K562 (cell line): ENCODE data around the gene SLC49A4. TPM values are rescaled to one million over a fixed set of nuclear protein-coding genes. Genes with fewer than 3 reads are reported as not detected.

Experiments used
- HDAC1 ChIP-seq, 2 experiments: fragments of 450-650 bp; IDR thresholded peaks; 2 replicates each; pipeline ENCODE4 v1.6.1; 2016 to 2017; ENCODE audit warnings: inconsistent platforms in 1 of 2, mild to moderate bottlenecking in 1 of 2, moderate library complexity in 1 of 2
- HNRNPUL1 ChIP-seq: fragments of 200-400 bp; formaldehyde crosslinking; IDR thresholded peaks from 2 replicates; pipeline ENCODE4 v1.6.1; 2017; ENCODE audit warnings: low read length
- NBN ChIP-seq: fragments of 450-650 bp; IDR thresholded peaks from 2 replicates; pipeline ENCODE4 v1.6.1; 2016; ENCODE audit warnings: low read depth, mild to moderate bottlenecking
- PHF20 ChIP-seq: fragments of 450-650 bp; IDR thresholded peaks from 2 replicates; pipeline ENCODE4 v1.6.1; 2018; ENCODE audit not compliant: partially characterized antibody
- PTRF ChIP-seq: fragments of 450-650 bp; IDR thresholded peaks from 2 replicates; pipeline ENCODE4 v1.6.1; 2016; ENCODE audit warnings: mild to moderate bottlenecking, missing genetic modification characterization, missing compliant biosample characterization
- SRSF1 ChIP-seq: fragments of 200-400 bp; formaldehyde crosslinking; IDR thresholded peaks from 2 replicates; pipeline ENCODE4 v1.6.1; 2017; ENCODE audit warnings: mild to moderate bottlenecking, low read depth, low read length, moderate library complexity
- TCF3 ChIP-seq: sonication (generic); formaldehyde crosslinking; IDR thresholded peaks from 2 replicates; pipeline ENCODE4 v1.4.0; 2020; ENCODE audit warnings: mild to moderate bottlenecking, missing genetic modification reagents
- ZNF668 ChIP-seq: fragments of 250-450 bp; sonication (Bioruptor Pico); IDR thresholded peaks from 2 replicates; pipeline ENCODE4 v1.8.0; 2022; ENCODE audit warnings: mild to moderate bottlenecking, inconsistent platforms
- polyA plus RNA-seq, 8 experiments: library from polyadenylated mRNA; depleted of rRNA in 4 of 8; stranded (reverse) in 5 of 8; unstranded in 3 of 8; fragments of >200 nt; fragmentation: Nextera tagmentation in 2 of 8; fragmentation: Illumina TruSeq in 1 of 8; extraction: Ambion mirVana in 2 of 8; extraction: Trizol in 1 of 8; gene quantifications; 2 replicates each; pipeline versions ENCODE4 v1.2.1 to v1.2.3, GENCODE V29; 2011 to 2014; ENCODE audit warnings: inconsistent platforms in 1 of 8, missing spikeins in 1 of 8
- total RNA-seq, 7 experiments: library from RNA; depleted of rRNA in 6 of 7; stranded (reverse); fragments of >200 nt in 6 of 7; fragmentation: Illumina TruSeq in 2 of 7; extraction: Trizol in 2 of 7; gene quantifications; 2 replicates each; pipeline versions ENCODE4 v1.2.1 to v1.2.3, GENCODE V29; 2011 to 2021; ENCODE audit warnings: low replicate concordance in 1 of 7
- TF ChIP-seq, protein P1 (sequence below): fragments of 250-450 bp; sonication (Bioruptor Pico); IDR thresholded peaks from 2 replicates; pipeline ENCODE4 v1.8.0; 2022; ENCODE audit warnings: inconsistent platforms, mild to moderate bottlenecking, moderate library complexity, borderline replicate concordance
- TF ChIP-seq, protein P2 (sequence below): fragments of 250-450 bp; sonication (Bioruptor Pico); IDR thresholded peaks from 2 replicates; pipeline ENCODE4 v1.4.0; 2020; ENCODE audit warnings: mild to moderate bottlenecking, moderate library complexity

SLC49A4 gene
- total and polyA plus RNA-seq, 9 of the 15 experiments (the other 6 are each of a cell fraction or from before 2014, with no cell fraction given), result 0.15 to 1.3 (median 0.83) TPM

DNA sequence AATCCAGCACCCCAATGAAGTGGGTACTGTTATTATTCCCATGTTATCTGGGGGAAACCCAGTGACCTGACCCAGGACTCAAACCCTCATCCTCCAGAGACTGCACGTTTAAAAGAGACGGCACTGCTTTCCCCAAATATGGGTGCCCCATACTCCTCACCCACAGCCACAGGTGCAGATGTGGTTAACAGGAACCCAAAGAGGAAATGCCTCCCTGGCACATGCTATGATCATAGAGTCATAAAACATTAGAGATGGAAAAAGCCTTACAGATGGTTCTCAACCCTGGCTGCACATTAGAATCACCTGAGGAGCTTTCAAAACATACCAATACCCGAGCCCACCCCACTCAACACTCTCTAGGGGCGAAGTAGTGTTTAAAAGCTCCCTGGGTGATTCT lies 121.2 kb downstream of the SLC49A4 start (continued):
- TF ChIP-seq HNRNPUL1 (no peak), HDAC1 (IDR thresholded peaks at IDR 0.05) (no peak), NBN (no peak), PTRF (tag) (no peak), ZNF668 (CRISPR knock-in tag) (no peak), TCF3 (CRISPR knock-in tag) (no peak), PHF20 (no peak), SRSF1 (no peak)
- TF ChIP-seq, protein P1, sequence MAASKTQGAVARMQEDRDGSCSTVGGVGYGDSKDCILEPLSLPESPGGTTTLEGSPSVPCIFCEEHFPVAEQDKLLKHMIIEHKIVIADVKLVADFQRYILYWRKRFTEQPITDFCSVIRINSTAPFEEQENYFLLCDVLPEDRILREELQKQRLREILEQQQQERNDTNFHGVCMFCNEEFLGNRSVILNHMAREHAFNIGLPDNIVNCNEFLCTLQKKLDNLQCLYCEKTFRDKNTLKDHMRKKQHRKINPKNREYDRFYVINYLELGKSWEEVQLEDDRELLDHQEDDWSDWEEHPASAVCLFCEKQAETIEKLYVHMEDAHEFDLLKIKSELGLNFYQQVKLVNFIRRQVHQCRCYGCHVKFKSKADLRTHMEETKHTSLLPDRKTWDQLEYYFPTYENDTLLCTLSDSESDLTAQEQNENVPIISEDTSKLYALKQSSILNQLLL (CRISPR knock-in tag), result no peak
- TF ChIP-seq, protein P2, sequence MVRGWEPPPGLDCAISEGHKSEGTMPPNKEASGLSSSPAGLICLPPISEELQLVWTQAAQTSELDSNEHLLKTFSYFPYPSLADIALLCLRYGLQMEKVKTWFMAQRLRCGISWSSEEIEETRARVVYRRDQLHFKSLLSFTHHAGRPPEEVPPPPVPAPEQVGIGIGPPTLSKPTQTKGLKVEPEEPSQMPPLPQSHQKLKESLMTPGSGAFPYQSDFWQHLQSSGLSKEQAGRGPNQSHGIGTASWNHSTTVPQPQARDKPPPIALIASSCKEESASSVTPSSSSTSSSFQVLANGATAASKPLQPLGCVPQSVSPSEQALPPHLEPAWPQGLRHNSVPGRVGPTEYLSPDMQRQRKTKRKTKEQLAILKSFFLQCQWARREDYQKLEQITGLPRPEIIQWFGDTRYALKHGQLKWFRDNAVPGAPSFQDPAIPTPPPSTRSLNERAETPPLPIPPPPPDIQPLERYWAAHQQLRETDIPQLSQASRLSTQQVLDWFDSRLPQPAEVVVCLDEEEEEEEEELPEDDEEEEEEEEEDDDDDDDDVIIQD (CRISPR knock-in tag), result no peak
